NCI-H1930 (cell line): ENCODE measurements around the gene ADD1.
"Not testable (repeated sequence)": the region's sequence is repeated elsewhere in the genome, so short reads cannot be mapped to it uniquely, and the experiment has no call there.

Experiments
- DNase-seq, 2 experiments: peaks; one replicate each; lab custom pipeline; 2025; lab: John Stamatoyannopoulos, UW

The ADD1 gene

GRCh38 chr4:2922453-2923101 is 78.9 kb downstream of the ADD1 start:
- not testable (repeated sequence) for DNase-seq

GRCh38 chr4:2923141-2923551 is 79.5 kb downstream of the ADD1 start:
- DNase-seq = no peak

GRCh38 chr4:2923668-2924173 is 80.1 kb downstream of the ADD1 start:
- DNase-seq = no peak

GRCh38 chr4:2924286-2924685 is 80.6 kb downstream of the ADD1 start:
- no peak for DNase-seq

- DNase-seq = no peak
Observed at GRCh38 chr4:2924765-2925301, 81.2 kb downstream of the ADD1 start.

GRCh38 chr4:2925496-2925895 is 81.9 kb downstream of the ADD1 start:
- DNase-seq = no peak

GRCh38 chr4:2925931-2926860 is 82.6 kb downstream of the ADD1 start:
- DNase-seq = no peak

- no peak for DNase-seq
Observed at GRCh38 chr4:2927016-2927695, 83.5 kb downstream of the ADD1 start.

GRCh38 chr4:2927696-2928075 is 84.0 kb downstream of the ADD1 start:
- DNase-seq = no peak

GRCh38 chr4:2928242-2929176 is 84.9 kb downstream of the ADD1 start:
- DNase-seq = no peak

- DNase-seq = no peak
Observed at GRCh38 chr4:2929469-2929868, 85.8 kb downstream of the ADD1 start.

- DNase-seq = no peak
Observed at GRCh38 chr4:2930135-2930757, 86.6 kb downstream of the ADD1 start.

GRCh38 chr4:2930758-2931511 is 87.3 kb downstream of the ADD1 start:
- no peak for DNase-seq

- no peak for DNase-seq
Observed at GRCh38 chr4:2931512-2932301, 88.1 kb downstream of the ADD1 start.

- DNase-seq = no peak
Observed at GRCh38 chr4:2932321-2932950, 88.8 kb downstream of the ADD1 start.

GRCh38 chr4:2932951-2933565 is 89.4 kb downstream of the ADD1 start:
- DNase-seq = no peak

GRCh38 chr4:2933566-2934076 is 90.0 kb downstream of the ADD1 start:
- DNase-seq = no peak
